ENCODE data around the gene AOC2.

DNA sequence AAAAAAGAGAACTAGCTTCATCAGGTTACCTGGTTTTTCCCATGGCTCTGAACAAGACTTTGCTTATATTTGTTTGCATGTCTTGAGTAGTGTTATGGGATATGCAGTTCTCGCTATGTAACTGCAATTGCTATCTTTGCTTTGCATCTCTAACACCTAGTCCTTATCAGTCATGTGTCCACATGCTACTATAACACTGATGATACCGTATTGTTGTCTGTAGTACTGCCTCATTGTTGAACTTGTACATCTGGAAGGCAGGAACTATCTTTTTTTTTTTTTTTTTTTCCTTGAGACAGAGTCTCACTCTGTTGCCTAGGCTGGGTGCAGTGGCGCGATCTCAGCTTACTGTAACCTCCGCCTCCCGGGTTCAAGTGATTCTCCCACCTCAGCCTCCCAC, 8.6 kb upstream of the AOC2 start:
- TF ChIP-seq, protein P1, sequence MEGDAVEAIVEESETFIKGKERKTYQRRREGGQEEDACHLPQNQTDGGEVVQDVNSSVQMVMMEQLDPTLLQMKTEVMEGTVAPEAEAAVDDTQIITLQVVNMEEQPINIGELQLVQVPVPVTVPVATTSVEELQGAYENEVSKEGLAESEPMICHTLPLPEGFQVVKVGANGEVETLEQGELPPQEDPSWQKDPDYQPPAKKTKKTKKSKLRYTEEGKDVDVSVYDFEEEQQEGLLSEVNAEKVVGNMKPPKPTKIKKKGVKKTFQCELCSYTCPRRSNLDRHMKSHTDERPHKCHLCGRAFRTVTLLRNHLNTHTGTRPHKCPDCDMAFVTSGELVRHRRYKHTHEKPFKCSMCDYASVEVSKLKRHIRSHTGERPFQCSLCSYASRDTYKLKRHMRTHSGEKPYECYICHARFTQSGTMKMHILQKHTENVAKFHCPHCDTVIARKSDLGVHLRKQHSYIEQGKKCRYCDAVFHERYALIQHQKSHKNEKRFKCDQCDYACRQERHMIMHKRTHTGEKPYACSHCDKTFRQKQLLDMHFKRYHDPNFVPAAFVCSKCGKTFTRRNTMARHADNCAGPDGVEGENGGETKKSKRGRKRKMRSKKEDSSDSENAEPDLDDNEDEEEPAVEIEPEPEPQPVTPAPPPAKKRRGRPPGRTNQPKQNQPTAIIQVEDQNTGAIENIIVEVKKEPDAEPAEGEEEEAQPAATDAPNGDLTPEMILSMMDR (IDR thresholded peaks at IDR 0.05) = no peak
- TF ChIP-seq EP300 (IDR thresholded peaks at IDR 0.05; ENCODE audit: low read depth) = no peak
- TF ChIP-seq POLR2A (IDR thresholded peaks at IDR 0.05) = no peak
- TF ChIP-seq POLR2AphosphoS5 (IDR thresholded peaks at IDR 0.05) = no peak
